T-helper 1 cell treated with Interleukin-12 subunit alpha and Interleukin-12 subunit beta and Interleukin-4 antibody, amounts not matched to agents 30 μg/mL and 1 μg/mL, for 36 hours (primary cell): ENCODE measurements around the gene PCNA.
"Not testable (repeated sequence)": the region's sequence is repeated elsewhere in the genome, so short reads cannot be mapped to it uniquely, and the experiment has no call there.

Experiments
- H3K27ac Mint-ChIP-seq: one replicate; pipeline ENCODE4 v1.8.0; 2021; ENCODE audit warnings: mild to moderate bottlenecking, mixed read lengths
- H3K27me3 Mint-ChIP-seq: one replicate; pipeline ENCODE4 v1.8.0; 2021; ENCODE audit warnings: low read depth, mixed read lengths
- H3K36me3 Mint-ChIP-seq: one replicate; pipeline ENCODE4 v1.8.0; 2021; ENCODE audit warnings: low read depth, mixed read lengths
- H3K4me1 Mint-ChIP-seq: one replicate; pipeline ENCODE4 v1.8.0; 2021; ENCODE audit warnings: low read depth, mixed read lengths
- H3K4me3 Mint-ChIP-seq: one replicate; pipeline ENCODE4 v1.8.0; 2021; ENCODE audit warnings: mild to moderate bottlenecking, moderate library complexity, mixed read lengths
- H3K9me3 Mint-ChIP-seq: one replicate; pipeline ENCODE4 v1.8.0; 2021; ENCODE audit warnings: mixed read lengths

PCNA gene

GRCh38 chr20:5127204-5127858, 7.6 kb upstream of the PCNA start:
- peaks cover 42% of the 10 kb centered on the region for H3K4me1 Mint-ChIP-seq
- H3K27ac Mint-ChIP-seq = peak overlapping the region; percentile 97
- H3K4me3 Mint-ChIP-seq = peak overlapping the region; percentile 98
- H3K9me3 Mint-ChIP-seq = no peaks in the 10 kb centered on the region
- peaks cover 6% of the 10 kb centered on the region for H3K36me3 Mint-ChIP-seq
- H3K27me3 Mint-ChIP-seq = no peaks in the 10 kb centered on the region

DNA sequence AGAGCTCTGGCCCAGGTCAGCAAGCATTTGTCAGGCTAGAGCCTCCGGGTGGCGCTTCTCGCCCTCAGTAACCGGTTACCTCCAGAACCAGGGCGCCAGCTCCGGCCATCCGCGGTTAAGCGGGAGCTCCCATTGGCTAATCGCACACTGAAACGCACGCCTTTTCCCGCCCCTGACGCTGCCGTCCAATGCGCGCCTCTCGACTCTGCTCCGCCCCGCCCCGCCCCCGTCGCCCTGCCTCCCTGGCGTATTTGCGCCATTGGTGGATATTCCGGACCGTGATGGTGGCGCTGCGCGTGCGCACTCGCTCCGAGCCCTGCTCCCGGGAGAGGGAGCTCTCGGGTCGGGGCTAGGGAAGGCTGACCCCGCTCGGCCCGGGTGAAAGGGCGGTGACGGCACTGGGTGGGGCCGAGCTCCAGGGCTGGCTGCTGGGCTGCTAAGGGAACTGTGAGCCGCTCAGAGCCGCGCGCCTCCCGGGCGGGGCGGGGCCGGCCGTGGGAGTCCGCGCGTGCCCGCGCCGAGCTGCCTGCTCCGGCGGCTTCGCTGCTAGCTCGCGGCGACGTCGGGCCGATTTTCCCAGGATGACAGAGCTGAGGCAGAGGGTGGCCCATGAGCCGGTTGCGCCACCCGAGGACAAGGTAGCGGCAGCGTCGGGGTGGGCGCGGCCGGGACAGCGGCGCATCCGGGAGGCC, 6.9 kb upstream of the PCNA start, which contains the start of gene CDS2:
Gene CDS2, plus strand, starts transcription at position 497 of the 692 bp plus-strand sequence. Its CDS starts 85 bp downstream, at position 582.
- Mint-ChIP-seq H3K27ac (peak within 1 kb of the TSS; percentile 97), H3K9me3 (no peaks in the 10 kb centered on the region), H3K4me1 (peaks cover 43% of the 10 kb centered on the region), H3K4me3 (peak within 1 kb of the TSS; percentile 98), H3K27me3 (no peaks in the 10 kb centered on the region), H3K36me3 (peaks cover 6% of the 10 kb centered on the region)

GRCh38 chr20:5122873-5123260, 3.1 kb upstream of the PCNA start:
- H3K36me3 Mint-ChIP-seq = peaks cover 15% of the 10 kb centered on the region
- H3K27me3 Mint-ChIP-seq = no peaks in the 10 kb centered on the region
- no peaks in the 10 kb centered on the region for H3K9me3 Mint-ChIP-seq
- no peak overlapping the region for H3K27ac Mint-ChIP-seq
- H3K4me3 Mint-ChIP-seq = no peak overlapping the region
- peaks cover 42% of the 10 kb centered on the region for H3K4me1 Mint-ChIP-seq

DNA sequence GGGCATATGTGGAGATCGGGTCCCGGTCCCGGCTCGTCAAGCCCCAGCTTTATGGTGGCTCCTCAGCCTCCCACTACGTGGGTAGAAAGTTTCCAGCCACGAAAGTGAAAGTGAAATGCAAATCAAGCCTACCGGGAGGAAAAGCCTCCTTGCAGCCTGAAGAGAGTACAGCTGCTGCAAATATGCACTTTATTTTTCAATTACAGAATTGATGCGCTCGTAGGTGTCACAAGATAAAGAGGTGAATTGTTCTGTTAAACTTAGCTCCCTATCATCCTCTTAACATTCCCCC, 373 bp upstream of the PCNA start:
- Mint-ChIP-seq H3K27me3 (no peaks in the 10 kb centered on the region), H3K4me3 (peak overlapping the region; percentile 89), H3K4me1 (peaks cover 48% of the 10 kb centered on the region), H3K36me3 (peaks cover 34% of the 10 kb centered on the region), H3K27ac (peak overlapping the region; percentile 92), H3K9me3 (no peaks in the 10 kb centered on the region)

- Mint-ChIP-seq H3K4me3 (peak overlapping the region; percentile 89), H3K27ac (peak overlapping the region; percentile 92), H3K27me3 (no peaks in the 10 kb centered on the region), H3K36me3 (peaks cover 44% of the 10 kb centered on the region), H3K9me3 (no peaks in the 10 kb centered on the region), H3K4me1 (peaks cover 48% of the 10 kb centered on the region)
Observed at GRCh38 chr20:5119143-5119434, 669 bp downstream of the PCNA start.

DNA sequence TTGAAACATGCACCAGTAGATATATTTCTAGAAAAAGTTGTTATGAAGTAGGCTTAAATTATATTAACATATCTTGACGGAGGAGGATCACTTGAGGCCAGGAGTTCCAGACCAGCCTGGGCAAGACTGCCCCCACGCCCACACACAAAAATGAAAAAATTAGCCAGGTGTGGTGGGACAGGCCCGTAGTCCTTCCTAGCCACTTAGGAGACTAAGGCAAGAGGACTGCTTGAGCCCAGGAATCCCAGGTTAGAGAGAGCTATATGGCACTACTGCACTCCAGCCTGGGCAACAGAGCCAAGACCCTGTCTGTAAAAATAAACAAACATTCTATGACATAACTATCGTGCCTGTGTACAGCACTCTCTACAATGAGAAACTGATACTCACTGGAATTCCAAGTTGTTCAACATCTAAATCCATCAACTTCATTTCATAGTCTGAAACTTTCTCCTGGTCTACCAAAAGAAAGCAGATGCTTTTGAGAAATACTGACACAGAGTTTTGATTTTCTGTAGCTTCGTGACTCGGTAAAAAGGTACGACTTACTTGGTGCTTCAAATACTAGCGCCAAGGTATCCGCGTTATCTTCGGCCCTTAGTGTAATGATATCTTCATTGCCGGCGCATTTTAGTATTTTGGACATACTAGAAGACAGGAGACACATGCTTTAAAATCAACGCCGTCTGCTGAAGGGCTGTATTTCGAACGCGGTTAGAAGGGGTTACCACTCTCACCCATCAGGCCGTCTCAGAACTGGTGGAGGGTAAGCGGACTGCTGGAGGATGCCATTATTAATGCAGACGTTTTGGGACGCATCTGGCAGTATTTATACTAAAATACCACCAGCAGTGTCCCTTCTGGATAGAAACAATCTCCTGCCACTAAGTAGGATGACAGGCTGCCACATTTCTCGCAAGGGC, 1.3 kb downstream of the PCNA start:
- Mint-ChIP-seq H3K27me3 (no peaks in the 10 kb centered on the region), H3K36me3 (peaks cover 48% of the 10 kb centered on the region), H3K9me3 (no peaks in the 10 kb centered on the region), H3K4me3 (peak overlapping the region; percentile 89), H3K27ac (peak overlapping the region; percentile 92), H3K4me1 (peaks cover 51% of the 10 kb centered on the region)

DNA sequence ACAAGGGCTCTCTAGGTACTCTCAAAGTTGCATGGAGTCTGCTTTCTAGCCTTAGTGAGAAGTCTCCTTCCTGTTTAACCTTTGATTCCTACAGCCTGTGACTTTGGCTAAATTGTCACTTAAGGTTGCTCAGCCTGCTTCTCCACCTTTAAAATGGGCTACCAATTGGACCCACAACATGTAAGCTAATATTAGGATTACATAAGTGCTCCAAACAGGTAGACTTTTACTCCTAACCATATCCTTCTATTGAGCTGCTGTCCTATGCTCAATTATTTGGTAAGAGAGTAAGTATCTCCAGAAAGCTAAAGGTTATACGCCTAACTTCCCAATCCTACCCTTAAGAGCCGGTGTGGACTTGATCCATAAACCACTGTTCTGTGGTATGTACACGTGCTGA, 2.9 kb downstream of the PCNA start:
- Mint-ChIP-seq H3K4me3 (peak overlapping the region; percentile 89), H3K27me3 (no peaks in the 10 kb centered on the region), H3K4me1 (peaks cover 52% of the 10 kb centered on the region), H3K27ac (no peak overlapping the region), H3K9me3 (no peaks in the 10 kb centered on the region), H3K36me3 (peaks cover 49% of the 10 kb centered on the region)

DNA sequence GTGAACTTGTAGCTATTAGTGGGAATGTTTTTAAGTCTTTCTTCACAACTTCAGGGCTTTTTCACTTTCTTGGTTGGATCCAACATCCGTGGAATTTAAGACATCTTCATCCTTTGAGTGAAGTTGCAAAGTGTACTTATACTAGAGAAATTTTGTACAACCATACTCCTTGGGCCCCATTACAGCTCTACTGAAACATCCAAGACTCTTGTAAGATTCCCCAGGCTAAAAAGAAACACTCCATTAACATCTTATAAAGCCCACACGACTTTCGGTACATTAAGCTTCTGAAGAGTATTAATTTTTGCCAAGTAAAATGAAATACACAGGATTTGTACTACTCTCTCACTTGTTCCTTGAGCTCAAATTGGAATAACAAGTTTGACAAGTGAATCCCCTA, 5.4 kb downstream of the PCNA start:
- peak overlapping the region; percentile 50 for H3K4me3 Mint-ChIP-seq
- H3K36me3 Mint-ChIP-seq = peaks cover 53% of the 10 kb centered on the region
- peak overlapping the region; percentile 60 for H3K27ac Mint-ChIP-seq
- peaks cover 41% of the 10 kb centered on the region for H3K4me1 Mint-ChIP-seq
- no peaks in the 10 kb centered on the region for H3K27me3 Mint-ChIP-seq
- H3K9me3 Mint-ChIP-seq = no peaks in the 10 kb centered on the region

DNA sequence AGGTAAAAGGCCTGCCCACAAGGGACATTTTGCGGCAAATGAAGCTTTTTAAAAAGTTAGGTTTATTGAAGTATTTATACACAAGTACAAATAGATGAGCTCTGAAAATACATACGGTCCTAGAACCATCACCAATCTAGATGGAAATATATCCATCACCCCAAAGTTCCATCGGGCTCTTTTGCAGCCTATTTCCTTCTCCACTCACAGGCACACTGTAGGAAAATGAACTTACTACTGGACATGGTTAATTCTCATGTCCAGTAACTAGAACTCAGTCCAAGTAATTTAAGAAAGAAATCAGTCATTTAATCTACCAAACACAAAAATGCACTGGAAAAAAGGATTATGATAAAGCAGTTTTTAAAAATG, 6.2 kb downstream of the PCNA start:
- H3K27ac Mint-ChIP-seq = peak overlapping the region; percentile 81
- peaks cover 41% of the 10 kb centered on the region for H3K4me1 Mint-ChIP-seq
- H3K27me3 Mint-ChIP-seq = no peaks in the 10 kb centered on the region
- H3K36me3 Mint-ChIP-seq = peaks cover 54% of the 10 kb centered on the region
- no peaks in the 10 kb centered on the region for H3K9me3 Mint-ChIP-seq
- peak overlapping the region; percentile 86 for H3K4me3 Mint-ChIP-seq

DNA sequence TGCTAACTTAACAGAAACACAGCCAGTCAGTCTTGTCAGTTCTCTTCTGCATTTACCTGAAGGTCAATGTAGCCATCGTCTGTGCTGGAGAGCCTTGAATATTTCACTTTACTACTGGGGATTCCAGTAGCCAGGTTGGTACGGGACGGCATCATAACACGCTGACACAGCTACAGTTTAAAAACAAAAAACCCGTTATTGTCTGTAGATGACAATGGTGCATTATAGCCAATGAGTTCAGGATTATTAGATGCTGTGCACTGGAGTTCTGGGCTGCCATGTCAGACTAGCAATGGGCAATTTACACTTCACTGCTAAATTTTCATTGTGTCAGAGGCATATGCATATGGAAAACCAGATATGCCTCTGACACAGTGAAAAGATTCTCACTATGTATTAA, 10.5 kb downstream of the PCNA start:
- peaks cover 27% of the 10 kb centered on the region for H3K36me3 Mint-ChIP-seq
- H3K4me1 Mint-ChIP-seq = peaks cover 11% of the 10 kb centered on the region
- H3K27ac Mint-ChIP-seq = no peak overlapping the region
- no peaks in the 10 kb centered on the region for H3K9me3 Mint-ChIP-seq
- no peaks in the 10 kb centered on the region for H3K27me3 Mint-ChIP-seq
- no peak overlapping the region for H3K4me3 Mint-ChIP-seq

DNA sequence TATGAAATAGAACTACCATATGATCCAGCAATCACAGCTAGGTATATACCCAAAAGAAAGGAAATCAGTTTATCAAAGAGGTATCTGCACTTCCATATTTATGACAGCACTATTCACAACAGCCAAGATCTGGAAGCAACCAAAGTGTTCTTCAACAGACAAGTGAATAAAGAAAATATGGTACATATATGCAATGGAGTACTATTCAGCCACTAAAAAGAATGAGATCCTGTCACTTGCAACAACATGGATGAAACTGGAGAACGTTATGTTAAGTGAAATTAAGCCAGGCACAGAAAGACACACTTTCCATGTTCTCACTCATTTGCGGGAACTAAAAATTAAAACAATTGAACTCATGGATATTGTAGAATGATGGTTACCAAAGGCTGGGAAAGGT, 15.3 kb downstream of the PCNA start:
- no peak overlapping the region for H3K27ac Mint-ChIP-seq
- H3K27me3 Mint-ChIP-seq = no peaks in the 10 kb centered on the region
- no peak overlapping the region for H3K4me3 Mint-ChIP-seq
- H3K4me1 Mint-ChIP-seq = peaks cover 6% of the 10 kb centered on the region
- H3K9me3 Mint-ChIP-seq = no peaks in the 10 kb centered on the region
- peaks cover 41% of the 10 kb centered on the region for H3K36me3 Mint-ChIP-seq

GRCh38 chr20:5100684-5101347, 18.9 kb downstream of the PCNA start:
- H3K36me3 Mint-ChIP-seq = peaks cover 44% of the 10 kb centered on the region
- peaks cover 6% of the 10 kb centered on the region for H3K4me1 Mint-ChIP-seq
- no peaks in the 10 kb centered on the region for H3K27me3 Mint-ChIP-seq
- no peak overlapping the region for H3K4me3 Mint-ChIP-seq
- no peaks in the 10 kb centered on the region for H3K9me3 Mint-ChIP-seq
- H3K27ac Mint-ChIP-seq = no peak overlapping the region

DNA sequence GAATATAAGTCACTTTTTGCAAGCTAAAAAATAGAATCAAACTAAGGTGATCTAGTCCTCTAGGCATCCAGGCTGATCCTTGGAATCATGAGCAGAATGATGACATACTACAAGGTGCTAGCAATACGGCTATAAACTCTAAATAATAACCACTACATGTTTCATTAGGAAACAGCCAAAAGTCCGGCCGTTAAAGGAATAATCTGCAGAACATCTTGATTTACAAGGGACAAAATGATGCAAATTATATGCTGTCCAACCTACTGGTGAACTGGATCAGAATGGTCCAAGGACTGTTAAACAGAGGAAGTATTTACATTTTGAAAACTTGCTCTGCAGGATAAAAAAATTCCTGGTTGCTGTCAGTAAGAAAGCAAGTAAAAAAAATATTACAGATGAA, 19.8 kb downstream of the PCNA start:
- peaks cover 46% of the 10 kb centered on the region for H3K36me3 Mint-ChIP-seq
- H3K27me3 Mint-ChIP-seq, H3K9me3 Mint-ChIP-seq, H3K4me3 Mint-ChIP-seq, H3K4me1 Mint-ChIP-seq, H3K27ac Mint-ChIP-seq: not testable (repeated sequence)

GRCh38 chr20:5099009-5099408, 20.7 kb downstream of the PCNA start:
- H3K27me3 Mint-ChIP-seq, H3K4me1 Mint-ChIP-seq, H3K9me3 Mint-ChIP-seq, H3K27ac Mint-ChIP-seq, H3K4me3 Mint-ChIP-seq: not testable (repeated sequence)
- H3K36me3 Mint-ChIP-seq = peaks cover 39% of the 10 kb centered on the region
